WTC11 (cell line): ENCODE measurements around the gene KIR3DL2. TPM values are rescaled to one million over a fixed set of nuclear protein-coding genes. Genes with fewer than 3 reads are reported as not detected.

Experiments used
- ATAC-seq: fragments of 200-7000 bp; cut with Tn5 transposase; 2 replicates; pipeline ENCODE4 v1.10.0; 2021; ENCODE audit warnings: mild to moderate bottlenecking, moderate library complexity
- CTCF ChIA-PET: fragments of 300-600 bp; sonication (Branson Sonifier 250); formaldehyde crosslinking; loops from one replicate; lab custom pipeline; 2021; ENCODE audit warnings: antibody characterized with exemption; lab: Charles Lee
- POLR2A ChIA-PET: fragments of 350-600 bp; sonication (Branson Sonifier 250); formaldehyde crosslinking; loops from one replicate; lab custom pipeline; 2021; ENCODE audit warnings: antibody characterized with exemption; lab: Charles Lee
- DNase-seq: peaks from one replicate; pipeline ENCODE4 v3.0.0; 2021; ENCODE audit warnings: low spot score
- H3K27ac Mint-ChIP-seq: 2 replicates; pipeline ENCODE4 v1.8.0; 2021; ENCODE audit warnings: mixed read lengths
- H3K27me3 Mint-ChIP-seq: 2 replicates; pipeline ENCODE4 v1.8.0; 2021; ENCODE audit warnings: low read depth, mild to moderate bottlenecking, moderate library complexity, mixed read lengths
- H3K36me3 Mint-ChIP-seq: 2 replicates; pipeline ENCODE4 v1.8.0; 2021; ENCODE audit warnings: mixed read lengths
- H3K4me1 Mint-ChIP-seq: 2 replicates; pipeline ENCODE4 v1.8.0; 2022; ENCODE audit warnings: mixed read lengths
- H3K4me3 Mint-ChIP-seq: 2 replicates; pipeline ENCODE4 v1.8.0; 2021; ENCODE audit warnings: mild to moderate bottlenecking, moderate library complexity, mixed read lengths
- H3K9me3 Mint-ChIP-seq: 2 replicates; pipeline ENCODE4 v1.8.0; 2021; ENCODE audit warnings: mixed read lengths
- AR ChIP-seq: fragments of 250-450 bp; sonication (Bioruptor Pico); IDR thresholded peaks from 2 replicates; pipeline ENCODE4 v1.9.0; 2021; ENCODE audit warnings: mild to moderate bottlenecking
- ATF3 ChIP-seq: sonication (generic); formaldehyde crosslinking; conservative IDR thresholded peaks from 2 replicates; pipeline ENCODE4 v1.8.1; 2022; ENCODE audit warnings: mild to moderate bottlenecking, missing genetic modification reagents
- CDX4 ChIP-seq: fragments of 250-450 bp; sonication (Bioruptor Pico); IDR thresholded peaks from 2 replicates; pipeline ENCODE4 v1.9.0; 2021; ENCODE audit warnings: moderate library complexity, mild to moderate bottlenecking, inconsistent platforms, borderline replicate concordance
- CREM ChIP-seq: sonication (generic); formaldehyde crosslinking; IDR thresholded peaks from 2 replicates; pipeline ENCODE4 v1.8.1; 2022; ENCODE audit warnings: mild to moderate bottlenecking, missing genetic modification reagents, moderate library complexity
- CTCF ChIP-seq: fragments of 200-600 bp; IDR thresholded peaks from 2 replicates; pipeline ENCODE4 v1.8.0; 2022; ENCODE audit warnings: antibody characterized with exemption
- E2F4 ChIP-seq: sonication (generic); formaldehyde crosslinking; IDR thresholded peaks from 2 replicates; pipeline ENCODE4 v1.8.1; 2022; ENCODE audit warnings: low read depth, mild to moderate bottlenecking, moderate library complexity, missing genetic modification reagents, borderline replicate concordance
- EMX1 ChIP-seq: fragments of 250-450 bp; sonication (Bioruptor Pico); IDR thresholded peaks from 2 replicates; pipeline ENCODE4 v1.8.0; 2021; ENCODE audit warnings: mild to moderate bottlenecking
- ETV6 ChIP-seq: sonication (generic); formaldehyde crosslinking; IDR thresholded peaks from 2 replicates; pipeline ENCODE4 v1.8.1; 2022; ENCODE audit warnings: mild to moderate bottlenecking, missing genetic modification reagents
- GABPB1 ChIP-seq: sonication (generic); formaldehyde crosslinking; IDR thresholded peaks from 2 replicates; pipeline ENCODE4 v1.8.1; 2023; ENCODE audit warnings: mild to moderate bottlenecking, missing genetic modification reagents
- NR1H2 ChIP-seq: sonication (generic); formaldehyde crosslinking; IDR thresholded peaks from 2 replicates; pipeline ENCODE4 v1.9.0; 2021; ENCODE audit warnings: mild to moderate bottlenecking, moderate library complexity, missing genetic modification reagents
- RELA ChIP-seq: sonication (generic); formaldehyde crosslinking; IDR thresholded peaks from 2 replicates; pipeline ENCODE4 v1.8.1; 2022; ENCODE audit warnings: missing genetic modification reagents, mild to moderate bottlenecking, borderline replicate concordance
- SMAD3 ChIP-seq: sonication (generic); formaldehyde crosslinking; IDR thresholded peaks from 2 replicates; pipeline ENCODE4 v1.8.0; 2022; ENCODE audit warnings: missing genetic modification reagents, mild to moderate bottlenecking, borderline replicate concordance
- SMAD4 ChIP-seq: sonication (generic); formaldehyde crosslinking; IDR thresholded peaks from 2 replicates; pipeline ENCODE4 v1.8.0; 2022; ENCODE audit warnings: mild to moderate bottlenecking, missing genetic modification reagents
- SOX15 ChIP-seq: fragments of 250-450 bp; sonication (Bioruptor Pico); IDR thresholded peaks from 2 replicates; pipeline ENCODE4 v1.9.0; 2021; ENCODE audit warnings: mild to moderate bottlenecking
- SP1 ChIP-seq: sonication (generic); formaldehyde crosslinking; conservative IDR thresholded peaks from 2 replicates; pipeline ENCODE4 v1.8.1; 2022; ENCODE audit warnings: missing genetic modification reagents
- TEAD4 ChIP-seq: sonication (generic); formaldehyde crosslinking; IDR thresholded peaks from 2 replicates; pipeline ENCODE4 v1.8.0; 2022; ENCODE audit warnings: mild to moderate bottlenecking, missing genetic modification reagents
- ZNF317 ChIP-seq: sonication (generic); formaldehyde crosslinking; IDR thresholded peaks from 2 replicates; pipeline ENCODE4 v1.8.1; 2023; ENCODE audit warnings: low read depth, mild to moderate bottlenecking, moderate library complexity, missing genetic modification reagents, borderline replicate concordance
- total RNA-seq: library from RNA; stranded (reverse); gene quantifications from 3 replicates; pipeline ENCODE4 v1.2.3, GENCODE V29; 2021
- TF ChIP-seq, protein P1 (sequence below): sonication (generic); formaldehyde crosslinking; IDR thresholded peaks from 2 replicates; pipeline ENCODE4 v1.8.0; 2022; ENCODE audit warnings: missing genetic modification reagents
- TF ChIP-seq, protein P2 (sequence below): sonication (generic); formaldehyde crosslinking; IDR thresholded peaks from 2 replicates; pipeline ENCODE4 v1.8.1; 2023; ENCODE audit warnings: mild to moderate bottlenecking, missing genetic modification reagents, moderate library complexity
- TF ChIP-seq, protein P3 (sequence below): fragments of 250-450 bp; sonication (Bioruptor Pico); IDR thresholded peaks from 2 replicates; pipeline ENCODE4 v2.1.2; 2022; ENCODE audit warnings: mild to moderate bottlenecking, moderate library complexity

Gene KIR3DL2
- total RNA-seq, 1 experiment from 2014 or later: not detected

GRCh38 chr19:54893406-54893805, 43.2 kb downstream of the KIR3DL2 start (continued):
- TF ChIP-seq TEAD4 (CRISPR knock-in tag) (no peak), SP1 (0 out of 2 replicates have a peak, but pooled peaks have one; percentile 42), EMX1 (CRISPR knock-in tag) (no peak), RELA (CRISPR knock-in tag) (no peak), ETV6 (CRISPR knock-in tag) (peak; percentile 47; the same call in 1 of the 2 replicates), NR1H2 (CRISPR knock-in tag) (no peak)

- POLR2A ChIA-PET: interaction anchor here (0.6 to 1.0 kb wide), 5 partner anchors 8 to 193 kb away, joined by 3 to 5 read pairs (median 4); no protein-coding TSS in a partner anchor
- CTCF ChIA-PET: interaction anchor here (1.1 to 2.0 kb wide), 5 partner anchors 8 to 200 kb away, joined by 3 to 26 read pairs (median 4); no protein-coding TSS in a partner anchor
- Mint-ChIP-seq H3K27me3 (peaks cover 16% of the 10 kb centered on the region), H3K9me3 (peaks cover 12% of the 10 kb centered on the region), H3K4me1 (peaks cover 75% of the 10 kb centered on the region), H3K27ac (peak overlapping the region; percentile 100), H3K36me3 (peaks cover 13% of the 10 kb centered on the region), H3K4me3 (peak overlapping the region; percentile 56)
- ATAC-seq (peak; percentile 27), DNase-seq (peak; percentile 26)
Measured at GRCh38 chr19:54894106-54894505, 43.9 kb downstream of the KIR3DL2 start.

- Mint-ChIP-seq H3K36me3 (peaks cover 14% of the 10 kb centered on the region), H3K27ac (peak overlapping the region; percentile 1; the same call in 1 of the 2 replicates), H3K9me3 (peaks cover 13% of the 10 kb centered on the region), H3K4me1 (peaks cover 78% of the 10 kb centered on the region), H3K4me3 (peak overlapping the region; percentile 20; the same call in 1 of the 2 replicates), H3K27me3 (peaks cover 8% of the 10 kb centered on the region)
- no peak for ATAC-seq
- ChIA-PET CTCF (interaction anchor here (0.7 kb wide), 1 partner anchor 15 kb away, joined by 5 read pairs; no protein-coding TSS in a partner anchor), POLR2A (no interaction called here)
- no peak for TF ChIP-seq GABPB1 (CRISPR knock-in tag)
- TF ChIP-seq SOX15 (CRISPR knock-in tag): no peak
- no peak for TF ChIP-seq E2F4
- no peak for TF ChIP-seq ZNF317 (CRISPR knock-in tag)
- TF ChIP-seq SMAD4: no peak
- TF ChIP-seq SMAD3 (CRISPR knock-in tag): no peak
- TF ChIP-seq, protein P1, sequence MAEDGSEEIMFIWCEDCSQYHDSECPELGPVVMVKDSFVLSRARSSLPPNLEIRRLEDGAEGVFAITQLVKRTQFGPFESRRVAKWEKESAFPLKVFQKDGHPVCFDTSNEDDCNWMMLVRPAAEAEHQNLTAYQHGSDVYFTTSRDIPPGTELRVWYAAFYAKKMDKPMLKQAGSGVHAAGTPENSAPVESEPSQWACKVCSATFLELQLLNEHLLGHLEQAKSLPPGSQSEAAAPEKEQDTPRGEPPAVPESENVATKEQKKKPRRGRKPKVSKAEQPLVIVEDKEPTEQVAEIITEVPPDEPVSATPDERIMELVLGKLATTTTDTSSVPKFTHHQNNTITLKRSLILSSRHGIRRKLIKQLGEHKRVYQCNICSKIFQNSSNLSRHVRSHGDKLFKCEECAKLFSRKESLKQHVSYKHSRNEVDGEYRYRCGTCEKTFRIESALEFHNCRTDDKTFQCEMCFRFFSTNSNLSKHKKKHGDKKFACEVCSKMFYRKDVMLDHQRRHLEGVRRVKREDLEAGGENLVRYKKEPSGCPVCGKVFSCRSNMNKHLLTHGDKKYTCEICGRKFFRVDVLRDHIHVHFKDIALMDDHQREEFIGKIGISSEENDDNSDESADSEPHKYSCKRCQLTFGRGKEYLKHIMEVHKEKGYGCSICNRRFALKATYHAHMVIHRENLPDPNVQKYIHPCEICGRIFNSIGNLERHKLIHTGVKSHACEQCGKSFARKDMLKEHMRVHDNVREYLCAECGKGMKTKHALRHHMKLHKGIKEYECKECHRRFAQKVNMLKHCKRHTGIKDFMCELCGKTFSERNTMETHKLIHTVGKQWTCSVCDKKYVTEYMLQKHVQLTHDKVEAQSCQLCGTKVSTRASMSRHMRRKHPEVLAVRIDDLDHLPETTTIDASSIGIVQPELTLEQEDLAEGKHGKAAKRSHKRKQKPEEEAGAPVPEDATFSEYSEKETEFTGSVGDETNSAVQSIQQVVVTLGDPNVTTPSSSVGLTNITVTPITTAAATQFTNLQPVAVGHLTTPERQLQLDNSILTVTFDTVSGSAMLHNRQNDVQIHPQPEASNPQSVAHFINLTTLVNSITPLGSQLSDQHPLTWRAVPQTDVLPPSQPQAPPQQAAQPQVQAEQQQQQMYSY (CRISPR knock-in tag): no peak
- TF ChIP-seq CREM: no peak
- no peak for TF ChIP-seq CDX4 (CRISPR knock-in tag)
- TF ChIP-seq, protein P2, sequence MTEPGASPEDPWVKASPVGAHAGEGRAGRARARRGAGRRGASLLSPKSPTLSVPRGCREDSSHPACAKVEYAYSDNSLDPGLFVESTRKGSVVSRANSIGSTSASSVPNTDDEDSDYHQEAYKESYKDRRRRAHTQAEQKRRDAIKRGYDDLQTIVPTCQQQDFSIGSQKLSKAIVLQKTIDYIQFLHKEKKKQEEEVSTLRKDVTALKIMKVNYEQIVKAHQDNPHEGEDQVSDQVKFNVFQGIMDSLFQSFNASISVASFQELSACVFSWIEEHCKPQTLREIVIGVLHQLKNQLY (CRISPR knock-in tag): no peak
- no peak for TF ChIP-seq CTCF
- TF ChIP-seq AR (CRISPR knock-in tag): no peak
- no peak for TF ChIP-seq ATF3 (CRISPR knock-in tag)
- TF ChIP-seq, protein P3, sequence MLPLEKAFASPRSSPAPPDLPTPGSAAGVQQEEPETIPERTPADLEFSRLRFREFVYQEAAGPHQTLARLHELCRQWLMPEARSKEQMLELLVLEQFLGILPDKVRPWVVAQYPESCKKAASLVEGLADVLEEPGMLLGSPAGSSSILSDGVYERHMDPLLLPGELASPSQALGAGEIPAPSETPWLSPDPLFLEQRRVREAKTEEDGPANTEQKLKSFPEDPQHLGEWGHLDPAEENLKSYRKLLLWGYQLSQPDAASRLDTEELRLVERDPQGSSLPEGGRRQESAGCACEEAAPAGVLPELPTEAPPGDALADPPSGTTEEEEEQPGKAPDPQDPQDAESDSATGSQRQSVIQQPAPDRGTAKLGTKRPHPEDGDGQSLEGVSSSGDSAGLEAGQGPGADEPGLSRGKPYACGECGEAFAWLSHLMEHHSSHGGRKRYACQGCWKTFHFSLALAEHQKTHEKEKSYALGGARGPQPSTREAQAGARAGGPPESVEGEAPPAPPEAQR: no peak
- no peak for TF ChIP-seq RELA (CRISPR knock-in tag)
- DNase-seq: no peak
Measured at GRCh38 chr19:54896036-54896435, 45.8 kb downstream of the KIR3DL2 start.
